ENCODE results near the gene ZSWIM6. TPM values are rescaled to one million over a fixed set of nuclear protein-coding genes. Genes with fewer than 3 reads are reported as not detected.
"Not testable (repeated sequence)": the region's sequence is repeated elsewhere in the genome, so short reads cannot be mapped to it uniquely, and the experiment has no call there.

Gene ZSWIM6
- total RNA-seq, 1 donor from 2014 or later, result 20.3 TPM

GRCh38 chr5:61417340-61417739 is 85.3 kb downstream of the ZSWIM6 start:
- TF ChIP-seq CTCF (IDR thresholded peaks at IDR 0.05), result no peak
- H3K27ac Mint-ChIP-seq (ENCODE audit: unreplicated experiment), result no peak overlapping the region
- no peak for DNase-seq (ENCODE audit: low spot score)
- no peaks in the 10 kb centered on the region for H3K27me3 Mint-ChIP-seq (ENCODE audit: low read depth)
- H3K4me3 Mint-ChIP-seq (ENCODE audit: unreplicated experiment), result no peak overlapping the region
- peaks cover 6% of the 10 kb centered on the region for H3K9me3 Mint-ChIP-seq (ENCODE audit: low read depth)
- peaks cover under 1% of the 10 kb centered on the region for H3K36me3 Mint-ChIP-seq (ENCODE audit: low read depth)
- H3K4me1 Mint-ChIP-seq (ENCODE audit: low read depth), result peaks cover 45% of the 10 kb centered on the region

GRCh38 chr5:61417851-61418250 is 85.8 kb downstream of the ZSWIM6 start:
- no peak overlapping the region for H3K27ac Mint-ChIP-seq (ENCODE audit: unreplicated experiment)
- H3K4me1 Mint-ChIP-seq (ENCODE audit: low read depth), result peaks cover 45% of the 10 kb centered on the region
- H3K36me3 Mint-ChIP-seq (ENCODE audit: low read depth), result peaks cover 2% of the 10 kb centered on the region
- TF ChIP-seq CTCF (IDR thresholded peaks at IDR 0.05), result no peak
- peaks cover 9% of the 10 kb centered on the region for H3K9me3 Mint-ChIP-seq (ENCODE audit: low read depth)
- no peak for DNase-seq (ENCODE audit: low spot score)
- no peaks in the 10 kb centered on the region for H3K27me3 Mint-ChIP-seq (ENCODE audit: low read depth)
- no peak overlapping the region for H3K4me3 Mint-ChIP-seq (ENCODE audit: unreplicated experiment)

- Mint-ChIP-seq H3K27ac (ENCODE audit: unreplicated experiment) (no peak overlapping the region), H3K36me3 (ENCODE audit: low read depth) (peaks cover 2% of the 10 kb centered on the region), H3K9me3 (ENCODE audit: low read depth) (peaks cover 9% of the 10 kb centered on the region), H3K27me3 (ENCODE audit: low read depth) (no peaks in the 10 kb centered on the region), H3K4me1 (ENCODE audit: low read depth) (peaks cover 47% of the 10 kb centered on the region), H3K4me3 (ENCODE audit: unreplicated experiment) (no peak overlapping the region)
- DNase-seq (ENCODE audit: low spot score), result no peak
- TF ChIP-seq CTCF (IDR thresholded peaks at IDR 0.05), result no peak
These were observed 87.0 kb downstream of the ZSWIM6 start for GRCh38 chr5:61419106-61419505.

- H3K27ac Mint-ChIP-seq (ENCODE audit: unreplicated experiment), result no peak overlapping the region
- H3K9me3 Mint-ChIP-seq (ENCODE audit: low read depth), result peaks cover 9% of the 10 kb centered on the region
- H3K36me3 Mint-ChIP-seq (ENCODE audit: low read depth), result peaks cover 2% of the 10 kb centered on the region
- no peak overlapping the region for H3K4me3 Mint-ChIP-seq (ENCODE audit: unreplicated experiment)
- DNase-seq (ENCODE audit: low spot score), result no peak
- peaks cover 45% of the 10 kb centered on the region for H3K4me1 Mint-ChIP-seq (ENCODE audit: low read depth)
- no peaks in the 10 kb centered on the region for H3K27me3 Mint-ChIP-seq (ENCODE audit: low read depth)
- TF ChIP-seq CTCF (IDR thresholded peaks at IDR 0.05), result no peak
These were observed 88.0 kb downstream of the ZSWIM6 start for GRCh38 chr5:61420016-61420415.

- not testable (repeated sequence) for H3K27me3 Mint-ChIP-seq (ENCODE audit: low read depth); H3K4me3 Mint-ChIP-seq (ENCODE audit: unreplicated experiment); H3K9me3 Mint-ChIP-seq (ENCODE audit: low read depth); H3K36me3 Mint-ChIP-seq (ENCODE audit: low read depth); DNase-seq (ENCODE audit: low spot score); H3K27ac Mint-ChIP-seq (ENCODE audit: unreplicated experiment)
- peaks cover 44% of the 10 kb centered on the region for H3K4me1 Mint-ChIP-seq (ENCODE audit: low read depth)
These were observed 89.2 kb downstream of the ZSWIM6 start for GRCh38 chr5:61421262-61421661.

- H3K9me3 Mint-ChIP-seq (ENCODE audit: low read depth), result peaks cover 9% of the 10 kb centered on the region
- DNase-seq (ENCODE audit: low spot score), result no peak
- peak overlapping the region; percentile 22 for H3K27ac Mint-ChIP-seq (ENCODE audit: unreplicated experiment)
- peaks cover 2% of the 10 kb centered on the region for H3K36me3 Mint-ChIP-seq (ENCODE audit: low read depth)
- peaks cover 37% of the 10 kb centered on the region for H3K4me1 Mint-ChIP-seq (ENCODE audit: low read depth)
- H3K4me3 Mint-ChIP-seq (ENCODE audit: unreplicated experiment), result peak overlapping the region; percentile 18
- no peaks in the 10 kb centered on the region for H3K27me3 Mint-ChIP-seq (ENCODE audit: low read depth)
- TF ChIP-seq CTCF (IDR thresholded peaks at IDR 0.05), result no peak
These were observed 91.6 kb downstream of the ZSWIM6 start for GRCh38 chr5:61423487-61424145.

All from chondrocyte (in vitro differentiated cells).